Right lobe of liver (tissue), 4 donors: Measurements from ENCODE around the gene CDC42BPG.
"Not testable (repeated sequence)": the region's sequence is repeated elsewhere in the genome, so short reads cannot be mapped to it uniquely, and the experiment has no call there.

Source experiments
- CTCF ChIP-seq, 4 donors: fragments of 200-600 bp in 3 of 4; fragments of 450-650 bp in 1 of 4; IDR thresholded peaks; one replicate each; pipeline versions ENCODE4 v1.5.1 to v1.8.0; 2016 to 2022; ENCODE audit warnings: antibody characterized with exemption in 4 of 4, mild to moderate bottlenecking in 2 of 4
- POLR2A ChIP-seq: fragments of 450-650 bp; IDR thresholded peaks from one replicate; pipeline ENCODE4 v1.6.1; 2017; ENCODE audit warnings: antibody characterized with exemption, mild to moderate bottlenecking
- donor health status: DM: no; HTN: no; CAD: no.
- donor health status: DM: no; HTN: no; CAD: no.
- donor health status: DM: no; HTN: yes; CAD: no.

GRCh38 chr11:64845776-64846129 is 1.3 kb upstream of the CDC42BPG start:
- TF ChIP-seq CTCF (IDR thresholded peaks at IDR 0.05); POLR2A: not testable (repeated sequence)
